ENCODE measurements around the gene BEAN1.
A peak's percentile ranks its signal among the peaks of the same experiment; 100 is the strongest.

The BEAN1 gene, protein sequence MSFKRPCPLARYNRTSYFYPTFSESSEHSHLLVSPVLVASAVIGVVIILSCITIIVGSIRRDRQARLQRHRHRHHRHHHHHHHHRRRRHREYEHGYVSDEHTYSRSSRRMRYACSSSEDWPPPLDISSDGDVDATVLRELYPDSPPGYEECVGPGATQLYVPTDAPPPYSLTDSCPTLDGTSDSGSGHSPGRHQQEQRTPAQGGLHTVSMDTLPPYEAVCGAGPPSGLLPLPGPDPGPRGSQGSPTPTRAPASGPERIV

DNA sequence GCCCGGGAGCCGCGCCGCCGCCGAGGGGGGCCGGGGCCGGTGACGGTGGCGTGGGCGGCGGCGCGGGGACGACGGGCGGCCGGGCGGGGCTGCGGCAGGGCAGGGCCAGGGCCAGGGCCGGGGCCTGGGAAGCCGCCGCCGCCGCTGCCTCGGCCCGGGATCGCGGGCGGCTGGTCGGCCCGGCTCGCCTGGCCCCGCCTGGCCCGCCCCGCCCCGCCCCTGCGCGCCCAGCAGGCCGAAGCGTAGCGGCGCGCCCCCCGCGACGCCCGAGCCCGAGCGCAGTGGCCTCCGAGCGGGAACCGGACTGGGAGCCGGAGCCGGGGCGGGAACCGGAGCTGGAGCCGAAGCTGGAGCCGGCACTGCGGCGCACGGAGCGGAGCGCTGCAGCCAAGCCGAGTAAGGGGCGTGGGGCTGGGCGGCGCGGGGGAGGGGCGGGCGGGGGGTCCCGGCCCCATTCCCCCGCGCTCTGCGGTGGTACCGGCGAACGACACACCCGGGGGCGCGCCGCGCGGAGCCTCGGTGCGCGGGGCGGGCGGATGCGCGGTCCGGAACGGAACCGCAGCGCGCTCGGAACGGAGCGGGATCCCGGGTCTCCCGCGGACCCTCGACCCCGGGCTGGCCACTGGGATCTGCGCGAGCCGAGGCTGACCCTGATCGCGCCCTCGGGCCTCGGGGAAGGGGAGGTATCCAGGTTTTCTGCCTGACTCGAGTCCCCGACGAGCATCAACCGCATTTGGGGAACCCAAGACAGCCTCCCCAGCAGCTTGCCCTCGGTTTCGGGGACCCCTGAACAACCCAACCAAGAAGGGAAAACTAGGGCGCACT is at the start of gene BEAN1:
Gene BEAN1, plus strand, starts transcription at position 260 of the 825 bp plus-strand sequence. CDS start 10,382 bp downstream, outside the sequence.
- peak in 1 of 2 experiments; percentile 24 for DNase-seq

DNA sequence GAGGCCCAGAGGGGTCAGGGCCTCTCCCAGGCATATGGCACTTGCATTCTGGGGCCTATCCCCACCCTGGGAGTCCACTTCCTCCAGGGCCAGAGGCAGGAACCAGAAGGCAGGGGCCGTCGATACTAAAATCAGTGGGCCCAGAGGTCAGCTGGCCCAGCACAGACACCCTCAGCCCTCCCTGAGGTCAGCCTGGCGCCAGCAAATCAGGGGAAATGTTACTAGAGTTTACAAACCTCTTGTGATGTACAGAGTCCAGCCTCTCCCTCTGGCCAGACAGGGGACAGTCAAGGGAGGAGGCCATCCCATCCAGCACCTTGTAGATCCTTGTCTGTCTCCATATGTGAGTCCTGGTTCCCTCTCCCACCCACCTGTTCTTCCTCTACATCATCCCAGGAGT is 49.8 kb upstream of the BEAN1 start:
- DNase-seq, result no peak

DNA sequence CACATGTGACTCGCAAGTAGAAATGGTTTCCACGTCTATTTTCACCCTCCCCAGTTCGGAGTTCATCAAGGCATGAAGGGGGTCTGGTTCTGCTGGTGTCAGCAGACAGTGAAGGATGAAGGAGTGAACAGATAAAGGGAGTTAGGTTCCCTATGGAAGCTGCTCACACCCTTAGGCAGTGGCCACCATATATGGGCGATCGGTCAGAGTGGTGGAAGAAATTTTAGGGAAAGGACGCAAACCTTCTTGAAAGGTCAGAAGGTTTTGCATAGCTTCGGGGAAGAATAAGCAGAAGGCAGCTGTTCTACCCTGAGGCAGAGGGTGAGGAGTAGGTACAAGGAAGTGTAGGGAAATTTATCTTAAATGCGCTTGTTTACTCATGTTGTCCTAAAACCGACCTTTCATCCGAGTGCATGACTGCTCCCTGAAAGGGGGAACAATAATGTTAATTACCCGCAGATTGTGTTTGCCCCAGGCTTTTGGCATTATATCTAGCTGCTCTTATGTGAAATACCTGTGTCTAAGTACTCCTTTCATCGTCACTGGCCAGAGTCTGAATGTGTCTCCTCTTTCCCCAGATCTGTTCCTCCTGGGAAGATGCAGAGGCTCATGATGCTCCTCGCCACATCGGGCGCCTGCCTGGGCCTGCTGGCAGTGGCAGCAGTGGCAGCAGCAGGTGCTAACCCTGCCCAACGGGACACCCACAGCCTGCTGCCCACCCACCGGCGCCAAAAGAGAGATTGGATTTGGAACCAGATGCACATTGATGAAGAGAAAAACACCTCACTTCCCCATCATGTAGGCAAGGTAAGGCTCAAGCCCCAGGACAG is 48.1 kb upstream of the BEAN1 start:
- no peak for DNase-seq

DNA sequence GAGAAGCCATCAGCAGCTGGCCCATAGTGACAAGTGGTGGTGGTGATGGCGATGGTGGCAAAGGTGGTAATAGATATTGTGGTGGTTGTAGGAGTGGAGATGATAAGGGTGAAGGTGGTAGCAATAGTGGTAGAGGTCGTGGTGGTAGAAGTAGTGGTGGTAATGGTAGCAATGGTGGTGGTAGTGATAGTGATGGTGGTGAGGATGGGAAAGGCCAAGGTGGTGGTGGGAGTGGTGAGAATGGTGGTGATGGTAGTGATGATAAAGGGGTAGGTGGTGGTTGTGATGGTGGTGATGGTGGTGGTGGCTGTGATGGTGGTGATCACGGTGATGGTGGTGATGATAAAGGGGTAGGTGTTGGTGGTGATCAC is 47.5 kb upstream of the BEAN1 start:
- no peak for DNase-seq

DNA sequence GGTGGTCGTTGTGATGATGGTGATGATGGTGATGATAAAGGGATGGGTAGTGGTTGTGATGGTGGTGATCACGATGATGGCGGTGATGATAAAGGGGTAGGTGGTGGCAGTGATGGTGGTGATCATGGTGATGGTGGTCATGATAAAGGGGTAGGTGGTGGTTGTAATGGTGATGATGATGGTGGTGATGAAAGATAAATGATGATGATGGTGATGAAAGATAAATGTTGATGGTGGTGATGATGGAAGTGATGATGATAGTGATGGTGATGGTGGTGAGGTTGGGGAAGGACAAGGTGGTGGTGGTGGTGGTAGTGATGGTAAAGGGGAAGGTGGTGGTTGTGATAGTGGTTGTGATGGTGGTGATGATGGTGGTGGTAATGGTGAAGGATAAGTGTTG is 46.7 kb upstream of the BEAN1 start:
- DNase-seq, result no peak

DNA sequence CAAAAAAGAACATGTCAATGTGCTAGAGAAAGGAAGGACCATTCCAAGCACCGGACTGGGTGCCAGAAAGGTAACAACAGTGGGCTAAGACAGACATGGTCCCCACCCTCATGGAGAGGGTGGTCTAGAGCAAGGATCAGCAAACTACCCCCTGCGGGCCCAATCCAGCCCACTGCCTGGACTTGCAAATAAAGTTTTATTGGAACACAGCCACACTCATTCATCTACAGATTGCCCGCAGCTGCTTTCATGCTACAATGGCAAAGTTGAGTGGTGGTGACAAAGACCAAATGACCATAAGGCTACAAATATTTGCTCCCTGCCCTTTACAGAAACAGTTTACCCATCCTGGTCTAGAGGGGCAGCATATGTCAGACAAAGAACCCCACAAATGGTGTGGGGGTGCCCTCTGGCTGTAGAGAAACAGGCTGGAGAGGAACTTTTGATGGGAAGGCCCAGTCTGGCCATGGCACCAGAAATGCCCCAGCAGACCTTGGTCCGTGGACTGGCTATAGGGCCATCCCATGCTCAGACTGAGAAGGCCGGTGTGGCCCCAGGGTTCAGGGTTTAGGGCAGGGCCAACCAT is 45.4 kb upstream of the BEAN1 start:
- no peak for DNase-seq

DNA sequence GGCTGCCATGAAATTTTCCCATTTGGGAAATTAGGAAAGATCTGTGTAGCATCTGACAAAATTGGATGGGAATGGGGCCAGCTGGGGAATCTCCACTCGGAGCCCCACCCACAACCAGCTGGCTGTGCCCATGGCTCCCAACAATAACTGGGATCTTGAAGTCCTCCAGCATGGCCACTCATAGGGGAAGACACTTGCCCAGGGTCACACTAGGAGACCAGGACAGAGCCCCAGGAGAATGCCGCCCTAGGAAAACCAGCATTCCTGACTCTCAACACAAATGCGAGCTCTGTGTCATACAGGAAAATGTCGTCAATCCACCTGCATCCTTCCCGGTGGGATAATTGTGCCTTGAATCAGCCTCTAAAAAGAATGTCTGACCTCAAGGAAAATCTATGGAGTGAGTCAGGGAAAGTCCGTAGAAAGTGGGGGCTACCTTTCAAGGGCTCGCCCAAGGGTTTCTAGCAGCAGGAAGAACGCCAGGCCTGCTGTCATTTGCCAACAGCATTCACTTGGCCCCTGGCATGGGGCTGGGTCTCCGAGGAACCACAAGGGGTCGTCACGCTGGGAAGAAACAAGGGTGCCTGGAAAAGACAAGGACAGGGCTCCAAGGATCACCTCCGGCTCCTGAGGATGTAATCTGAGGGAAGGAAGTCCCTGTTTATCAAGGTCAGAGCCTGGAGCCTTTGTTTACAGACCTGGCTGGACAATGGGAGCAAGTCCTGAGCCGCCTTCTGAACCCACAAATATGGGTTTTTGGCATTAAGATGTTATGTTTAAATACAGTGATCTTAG is 44.7 kb upstream of the BEAN1 start:
- no peak for DNase-seq

DNA sequence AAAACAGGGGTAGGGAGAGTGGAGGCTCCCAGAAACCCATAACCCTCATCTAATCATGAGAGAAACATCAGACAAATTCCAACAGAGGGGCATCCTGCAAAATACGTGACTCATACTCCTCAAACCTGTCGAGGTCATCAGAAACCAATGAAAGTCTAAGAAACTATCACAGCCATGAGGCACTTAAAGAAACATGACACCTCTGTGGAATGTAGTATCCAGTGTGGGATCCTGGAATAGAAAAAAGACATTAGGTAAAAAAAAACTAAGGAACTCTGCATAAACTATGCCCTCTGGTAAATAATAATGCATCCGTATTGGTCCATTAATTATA is 44.2 kb upstream of the BEAN1 start:
- DNase-seq, result no peak

DNA sequence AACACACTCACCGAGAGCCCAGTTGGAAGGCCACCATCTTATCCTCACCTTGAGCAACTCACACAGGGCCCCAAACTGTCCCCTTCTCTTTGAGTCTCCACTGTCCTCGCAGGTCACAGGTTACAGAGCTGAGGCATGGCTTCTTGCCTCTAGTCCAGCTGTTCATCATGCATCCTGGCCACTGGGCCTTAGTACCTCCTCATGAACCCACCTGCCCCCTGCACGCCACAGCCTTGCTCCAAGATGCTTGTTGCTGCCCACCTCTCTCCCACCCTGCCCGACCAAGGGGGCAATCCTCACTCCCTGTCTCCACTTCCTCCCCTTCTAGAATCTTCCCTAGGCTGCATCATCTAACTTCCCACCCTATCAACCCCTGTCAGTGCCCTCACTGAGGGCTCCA is 43.5 kb upstream of the BEAN1 start:
- DNase-seq, result no peak

DNA sequence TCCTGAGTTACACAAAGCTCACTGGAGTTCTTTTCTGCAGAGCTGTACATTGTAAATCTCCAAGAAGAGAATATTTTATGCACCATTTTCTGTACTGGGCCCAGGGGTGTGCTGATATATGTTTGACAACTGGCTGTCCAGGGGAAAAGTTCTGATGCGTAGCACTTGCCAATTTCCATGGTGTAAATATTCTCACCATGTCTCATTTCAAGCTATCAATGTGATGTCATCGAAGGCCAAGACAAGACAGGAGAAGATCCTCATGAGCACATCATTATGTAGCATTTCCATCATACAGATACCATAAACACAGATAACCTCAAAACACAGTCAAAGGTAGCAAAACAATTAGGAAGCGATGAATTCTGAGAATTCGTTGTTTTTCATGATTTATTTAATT is 41.7 kb upstream of the BEAN1 start:
- DNase-seq, result no peak

DNA sequence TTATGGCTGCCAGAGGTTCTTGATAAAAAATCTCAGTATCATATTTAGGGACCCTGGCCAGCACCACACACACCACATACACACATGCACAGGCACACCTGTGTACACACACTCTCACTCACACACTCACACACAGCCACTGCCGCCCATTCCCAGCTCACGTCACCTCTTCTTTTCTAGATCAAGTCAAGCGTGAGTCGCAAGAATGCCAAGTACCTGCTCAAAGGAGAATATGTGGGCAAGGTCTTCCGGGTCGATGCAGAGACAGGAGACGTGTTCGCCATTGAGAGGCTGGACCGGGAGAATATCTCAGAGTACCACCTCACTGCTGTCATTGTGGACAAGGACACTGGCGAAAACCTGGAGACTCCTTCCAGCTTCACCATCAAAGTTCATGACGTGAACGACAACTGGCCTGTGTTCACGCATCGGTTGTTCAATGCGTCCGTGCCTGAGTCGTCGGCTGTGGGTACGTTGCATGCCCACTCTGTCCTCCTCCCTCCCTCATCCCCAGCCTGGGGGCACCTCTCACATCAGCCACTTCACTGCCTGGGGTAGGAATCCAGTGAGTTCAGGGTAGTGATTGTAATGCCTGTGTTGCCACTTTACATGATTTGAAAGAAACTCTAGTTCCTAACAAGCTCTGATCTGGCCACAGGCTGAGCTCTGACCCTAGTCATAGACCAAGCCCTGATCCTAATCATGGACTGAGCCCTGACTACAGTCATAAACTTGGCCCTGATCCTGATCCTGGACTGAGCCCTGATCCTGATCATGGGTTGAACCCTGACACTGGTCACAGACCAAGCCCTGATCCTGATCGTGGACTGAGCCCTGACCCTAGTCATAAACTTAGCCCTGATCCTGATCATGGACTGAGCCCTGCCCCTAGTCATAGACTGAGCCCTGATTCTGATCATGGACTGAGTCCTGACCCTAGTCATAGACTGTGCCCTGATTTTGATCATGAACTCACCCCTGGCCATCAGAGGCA is 40.2 kb upstream of the BEAN1 start:
- no peak for DNase-seq

DNA sequence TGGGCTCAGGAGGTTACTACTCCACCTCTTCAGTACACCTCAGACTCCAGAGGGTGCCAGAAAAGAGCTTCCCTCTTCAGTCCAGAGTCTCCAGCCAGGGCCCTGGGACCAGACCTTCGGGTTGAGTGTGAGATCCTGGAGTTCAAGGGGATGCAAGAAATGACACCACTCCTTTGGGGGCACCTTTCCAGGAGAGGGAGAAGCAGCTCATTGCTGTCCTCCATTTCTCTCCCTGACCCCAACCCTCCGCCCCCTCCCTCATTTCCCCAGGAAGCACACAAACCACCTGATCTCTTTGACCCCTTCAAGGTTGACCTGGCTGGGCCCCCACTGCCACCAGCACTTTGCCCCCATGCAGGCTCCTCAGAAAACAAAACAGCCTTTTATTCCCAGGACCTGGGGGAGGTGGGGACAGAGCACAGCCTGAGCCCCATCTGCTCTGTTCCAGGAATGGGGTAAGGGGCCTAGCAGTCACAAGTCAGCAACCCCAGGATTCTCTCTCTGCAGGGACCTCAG is 39.2 kb upstream of the BEAN1 start:
- no peak for DNase-seq

DNA sequence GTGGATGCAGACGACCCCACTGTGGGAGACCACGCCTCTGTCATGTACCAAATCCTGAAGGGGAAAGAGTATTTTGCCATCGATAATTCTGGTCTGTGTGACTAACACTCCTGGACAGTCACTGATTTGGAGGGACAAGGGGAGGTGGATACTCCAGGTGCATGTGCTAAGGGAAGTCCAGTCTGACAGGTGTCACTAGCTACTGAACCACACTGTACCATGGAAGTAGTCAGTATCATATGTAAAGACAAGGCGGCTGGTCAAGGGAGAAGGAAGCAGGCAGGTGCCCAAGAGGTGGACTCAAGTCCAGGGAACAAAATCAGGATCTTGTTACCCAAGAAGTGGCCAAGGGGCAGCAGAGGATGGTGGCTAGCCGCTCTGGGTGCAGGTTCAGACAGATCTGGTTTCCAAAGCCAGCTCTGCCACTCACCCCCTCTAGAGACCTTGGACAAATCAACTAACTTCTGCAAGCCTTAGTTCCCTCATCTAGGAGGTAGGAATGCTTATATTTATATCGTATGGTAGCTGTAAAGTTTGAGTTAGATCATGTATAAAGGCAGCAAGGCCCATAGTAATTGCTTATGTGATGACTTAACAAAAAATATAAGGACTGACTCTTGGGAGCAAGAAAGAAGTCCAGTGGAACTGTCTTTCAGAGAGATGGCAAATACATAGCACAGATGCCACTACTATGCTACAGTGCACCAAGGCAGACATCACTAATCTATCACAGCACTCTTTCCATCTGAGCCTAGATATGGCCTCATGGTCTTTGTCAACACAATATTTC is 38.5 kb upstream of the BEAN1 start:
- no peak for DNase-seq

DNA sequence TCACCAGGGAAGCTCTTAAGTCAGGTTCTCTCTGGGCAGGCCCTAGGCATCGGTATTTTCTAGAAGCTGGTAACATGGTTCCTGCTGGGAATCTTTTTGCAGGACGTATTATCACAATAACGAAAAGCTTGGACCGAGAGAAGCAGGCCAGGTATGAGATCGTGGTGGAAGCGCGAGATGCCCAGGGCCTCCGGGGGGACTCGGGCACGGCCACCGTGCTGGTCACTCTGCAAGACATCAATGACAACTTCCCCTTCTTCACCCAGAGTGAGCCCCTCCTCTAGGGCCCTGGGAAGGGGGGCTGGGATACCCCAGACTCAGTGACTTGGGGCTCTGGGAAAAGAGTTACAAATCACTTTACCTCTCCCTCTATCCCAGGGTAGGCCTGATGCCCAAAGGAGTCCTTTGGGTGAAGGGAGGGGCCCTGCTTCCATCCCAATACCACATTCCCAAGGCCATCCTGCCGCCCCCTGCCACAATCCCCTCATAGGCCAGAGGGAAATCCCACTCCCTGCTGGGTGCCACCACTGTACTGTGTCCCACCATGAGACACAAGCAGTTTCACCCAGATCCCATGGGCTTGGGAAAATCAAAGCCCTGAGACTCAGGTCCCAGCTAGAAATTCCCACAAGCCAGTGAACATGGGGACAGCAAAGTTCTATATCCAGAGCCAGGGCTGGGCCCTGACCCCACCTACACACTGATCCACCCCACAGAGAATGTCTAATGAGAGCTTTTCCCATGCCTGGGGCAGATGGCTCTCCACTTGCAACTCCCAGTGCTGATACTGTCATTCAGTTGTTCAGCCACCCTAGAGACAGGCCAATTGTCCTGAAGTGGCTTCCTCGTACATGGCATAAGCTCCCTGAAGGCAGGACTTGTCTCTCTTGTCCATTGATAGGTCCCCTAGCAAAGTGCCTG is 37.6 kb upstream of the BEAN1 start:
- no peak for DNase-seq

DNA sequence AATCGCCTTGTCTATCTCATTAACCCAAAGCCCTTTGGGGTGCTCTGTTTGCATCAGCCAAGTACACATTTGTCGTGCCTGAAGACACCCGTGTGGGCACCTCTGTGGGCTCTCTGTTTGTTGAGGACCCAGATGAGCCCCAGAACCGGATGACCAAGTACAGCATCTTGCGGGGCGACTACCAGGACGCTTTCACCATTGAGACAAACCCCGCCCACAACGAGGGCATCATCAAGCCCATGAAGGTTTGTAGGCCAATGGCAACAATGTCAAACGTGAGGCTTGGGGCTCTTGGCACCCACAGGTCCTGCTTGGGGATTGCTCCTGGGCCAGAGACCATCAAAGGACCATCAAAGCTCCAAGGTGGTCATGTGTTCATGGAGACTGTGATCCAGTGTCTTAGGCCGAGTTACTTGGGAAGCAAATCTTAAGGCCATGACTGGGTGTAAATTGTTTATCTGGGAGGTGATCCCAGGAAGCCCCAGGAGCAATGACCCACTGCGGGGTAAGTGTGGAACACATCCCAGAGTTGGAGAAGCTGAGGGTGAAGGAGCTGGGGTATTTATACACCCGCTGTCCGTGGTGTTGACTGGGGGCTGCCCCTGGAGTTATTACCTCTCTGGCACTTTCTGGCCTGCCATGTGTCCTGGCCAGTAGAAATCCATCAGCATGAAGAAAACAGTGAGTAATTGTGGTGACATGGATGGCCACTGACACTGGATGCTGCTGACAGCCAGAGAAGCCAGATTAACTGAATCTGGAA is 36.6 kb upstream of the BEAN1 start:
- DNase-seq, result no peak

DNA sequence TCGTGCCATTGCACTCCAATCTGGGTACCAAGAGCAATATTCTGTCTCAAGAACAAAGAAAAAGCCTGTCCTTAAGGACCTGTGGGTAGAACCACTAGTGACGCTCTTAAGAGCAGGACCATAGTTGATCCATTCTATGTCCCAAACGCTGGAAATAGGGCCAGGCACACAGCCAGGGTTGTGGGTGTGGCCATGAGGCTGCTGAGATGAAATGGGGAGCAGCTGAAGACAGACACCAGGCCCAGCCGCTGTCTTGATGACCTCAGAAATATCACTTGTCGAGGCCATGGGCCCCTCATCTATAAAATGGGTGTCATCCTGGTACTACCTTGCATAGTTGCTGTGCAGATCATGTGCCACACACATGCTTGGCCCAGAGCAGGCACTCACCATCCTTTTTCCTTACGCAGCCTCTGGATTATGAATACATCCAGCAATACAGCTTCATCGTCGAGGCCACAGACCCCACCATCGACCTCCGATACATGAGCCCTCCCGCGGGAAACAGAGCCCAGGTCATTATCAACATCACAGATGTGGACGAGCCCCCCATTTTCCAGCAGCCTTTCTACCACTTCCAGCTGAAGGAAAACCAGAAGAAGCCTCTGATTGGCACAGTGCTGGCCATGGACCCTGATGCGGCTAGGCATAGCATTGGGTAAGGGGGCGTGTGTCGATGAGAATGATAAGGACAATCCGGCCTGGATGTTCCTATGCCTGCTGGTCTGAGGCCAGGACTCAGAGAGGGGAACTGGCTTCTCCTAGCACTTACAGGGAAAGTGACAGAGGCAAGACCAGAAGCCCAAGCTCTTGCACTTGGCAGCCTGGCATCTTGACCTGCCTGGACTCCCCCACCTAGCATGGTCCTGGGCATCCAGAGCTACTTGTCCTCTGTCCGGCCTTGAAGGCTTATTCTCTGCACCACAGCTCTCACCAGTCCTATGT is 35.1 kb upstream of the BEAN1 start:
- no peak for DNase-seq
